GM23248 (cell line): ENCODE results near the gene LAMA3.

ENCODE experiments used
- EZH2 ChIP-seq: fragments of 200-600 bp; sonication (generic); IDR thresholded peaks from 2 replicates; pipeline ENCODE4 v1.6.1; 2018; ENCODE audit warnings: antibody characterized with exemption, mild to moderate bottlenecking; ENCODE audit not compliant: insufficient read depth, poor library complexity, severe bottlenecking
- EZH2phosphoT487 ChIP-seq: fragments of 200-600 bp; sonication (generic); IDR thresholded peaks from 2 replicates; pipeline ENCODE4 v1.6.1; 2018; ENCODE audit warnings: antibody characterized with exemption, moderate library complexity, mild to moderate bottlenecking, low read depth; ENCODE audit not compliant: insufficient read depth

- TF ChIP-seq EZH2, result no peak
- TF ChIP-seq EZH2phosphoT487, result no peak
These were observed 607 bp downstream of the LAMA3 start for GRCh38 chr18:23689616-23690504.
